B cell (primary cell): Measurements from ENCODE around the gene CCR5AS.

Experiments used
- CTCF ChIP-seq: fragments of 200-600 bp; IDR thresholded peaks from one replicate; pipeline ENCODE4 v1.8.0; 2022; ENCODE audit warnings: antibody characterized with exemption, mild to moderate bottlenecking
- EZH2 ChIP-seq: IDR thresholded peaks from 2 replicates; pipeline ENCODE4 v1.6.1; 2012; ENCODE audit warnings: borderline replicate concordance, low read depth, mild to moderate bottlenecking, moderate library complexity, low read length; ENCODE audit not compliant: insufficient read depth, poor library complexity, severe bottlenecking

- no peak for TF ChIP-seq CTCF
- no peak for TF ChIP-seq EZH2
Observed at GRCh38 chr3:46371519-46372340, 35.1 kb downstream of the CCR5AS start.
